Lower leg skin (tissue), 3 donors: Measurements from ENCODE around the gene MGAM2.
"Not testable (repeated sequence)": the region's sequence is repeated elsewhere in the genome, so short reads cannot be mapped to it uniquely, and the experiment has no call there.

Experiments used
- CTCF ChIP-seq, 3 donors: fragments of 450-650 bp; IDR thresholded peaks; one replicate each; pipeline ENCODE4 v1.5.1; 2016; ENCODE audit warnings: antibody characterized with exemption in 3 of 3, mild to moderate bottlenecking in 3 of 3, moderate library complexity in 2 of 3
- POLR2A ChIP-seq, 2 donors: fragments of 450-650 bp; IDR thresholded peaks; one replicate each; pipeline ENCODE4 v1.6.1; 2016 to 2017; ENCODE audit warnings: antibody characterized with exemption in 2 of 2, mild to moderate bottlenecking in 1 of 2, moderate library complexity in 1 of 2

GRCh38 chr7:142101794-142102193, 9.7 kb upstream of the MGAM2 start:
- not testable (repeated sequence) for TF ChIP-seq CTCF, POLR2A (IDR thresholded peaks at IDR 0.05)
